Measurements from ENCODE around the gene MASTL. TPM values are rescaled to one million over a fixed set of nuclear protein-coding genes. Genes with fewer than 3 reads are reported as not detected.
A peak's percentile ranks its signal among the peaks of the same experiment; 100 is the strongest.

The MASTL gene
- total RNA-seq, 4 donors from 2014 or later: 4.0 to 12.4 (median 10.1) TPM

DNA sequence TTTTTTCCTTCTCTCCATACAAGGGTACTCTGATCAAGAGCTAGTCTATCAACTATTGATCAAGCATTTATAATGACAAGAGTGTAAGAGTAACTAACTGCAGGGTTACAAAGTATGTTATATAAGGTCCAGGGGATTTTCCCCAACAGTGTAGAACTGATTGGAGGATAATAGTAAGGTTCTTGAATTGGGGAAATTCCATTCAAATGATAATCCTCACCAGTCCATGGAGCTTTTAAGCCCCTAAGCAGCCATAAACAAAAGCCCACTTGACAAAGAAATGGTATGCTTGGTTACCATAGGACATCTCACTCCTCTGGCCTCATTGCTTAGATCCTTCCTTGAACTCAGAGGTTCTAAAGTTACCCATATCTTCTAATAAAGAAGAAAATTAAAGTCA, 9.2 kb upstream of the MASTL start:
- Histone ChIP-seq H3K36me3 (peaks cover 4 to 76% (median 22%) of the 10 kb centered on the region in 3 donors), H3K27me3 (no peaks in the 10 kb centered on the region), H3K9me3 (no peaks in the 10 kb centered on the region), H3K4me1 (peaks cover 0 to 11% (median 0%) of the 10 kb centered on the region in 4 donors), H3K27ac (no peak overlapping the region), H3K4me3 (no peak overlapping the region)
- TF ChIP-seq POLR2A (IDR thresholded peaks at IDR 0.05) (no peak), EP300 (IDR thresholded peaks at IDR 0.05) (no peak)
- TF ChIP-seq, protein P1, sequence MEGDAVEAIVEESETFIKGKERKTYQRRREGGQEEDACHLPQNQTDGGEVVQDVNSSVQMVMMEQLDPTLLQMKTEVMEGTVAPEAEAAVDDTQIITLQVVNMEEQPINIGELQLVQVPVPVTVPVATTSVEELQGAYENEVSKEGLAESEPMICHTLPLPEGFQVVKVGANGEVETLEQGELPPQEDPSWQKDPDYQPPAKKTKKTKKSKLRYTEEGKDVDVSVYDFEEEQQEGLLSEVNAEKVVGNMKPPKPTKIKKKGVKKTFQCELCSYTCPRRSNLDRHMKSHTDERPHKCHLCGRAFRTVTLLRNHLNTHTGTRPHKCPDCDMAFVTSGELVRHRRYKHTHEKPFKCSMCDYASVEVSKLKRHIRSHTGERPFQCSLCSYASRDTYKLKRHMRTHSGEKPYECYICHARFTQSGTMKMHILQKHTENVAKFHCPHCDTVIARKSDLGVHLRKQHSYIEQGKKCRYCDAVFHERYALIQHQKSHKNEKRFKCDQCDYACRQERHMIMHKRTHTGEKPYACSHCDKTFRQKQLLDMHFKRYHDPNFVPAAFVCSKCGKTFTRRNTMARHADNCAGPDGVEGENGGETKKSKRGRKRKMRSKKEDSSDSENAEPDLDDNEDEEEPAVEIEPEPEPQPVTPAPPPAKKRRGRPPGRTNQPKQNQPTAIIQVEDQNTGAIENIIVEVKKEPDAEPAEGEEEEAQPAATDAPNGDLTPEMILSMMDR (IDR thresholded peaks at IDR 0.05): no peak
- DNase-seq (ENCODE audit: low spot score in 2 of 2): no peak

DNA sequence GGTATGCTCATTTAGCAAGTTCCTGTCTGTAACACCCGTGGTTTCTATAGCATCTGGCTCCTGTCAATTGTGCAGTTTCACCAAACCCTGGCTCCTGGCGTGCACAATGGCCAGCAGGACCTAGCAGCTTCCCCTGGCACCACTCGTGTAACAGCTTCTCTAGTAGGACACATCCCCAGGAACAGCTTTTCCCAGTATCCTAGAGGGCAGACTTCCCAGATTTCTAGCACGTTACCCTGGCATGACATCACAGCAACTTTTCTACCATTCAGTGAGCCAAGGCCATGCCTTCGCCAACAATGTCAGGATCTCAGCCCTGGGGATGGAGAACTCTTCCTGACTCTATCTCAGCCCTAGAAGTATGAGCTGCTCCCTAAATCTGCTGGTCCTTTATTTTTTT, 7.5 kb upstream of the MASTL start:
- Histone ChIP-seq H3K27ac (no peak overlapping the region), H3K36me3 (peaks cover 4 to 60% (median 22%) of the 10 kb centered on the region in 3 donors), H3K27me3 (no peaks in the 10 kb centered on the region), H3K4me1 (peaks cover 3 to 29% (median 7%) of the 10 kb centered on the region in 4 donors), H3K9me3 (no peaks in the 10 kb centered on the region), H3K4me3 (no peak overlapping the region)
- TF ChIP-seq, protein P1 (IDR thresholded peaks at IDR 0.05): no peak
- TF ChIP-seq EP300 (IDR thresholded peaks at IDR 0.05): no peak
- no peak for TF ChIP-seq POLR2A (IDR thresholded peaks at IDR 0.05)
- no peak for DNase-seq (ENCODE audit: low spot score in 2 of 2)
- 76 to 93% methylated on average over 5 of the region's 5 CpGs for WGBS, 2 donors

DNA sequence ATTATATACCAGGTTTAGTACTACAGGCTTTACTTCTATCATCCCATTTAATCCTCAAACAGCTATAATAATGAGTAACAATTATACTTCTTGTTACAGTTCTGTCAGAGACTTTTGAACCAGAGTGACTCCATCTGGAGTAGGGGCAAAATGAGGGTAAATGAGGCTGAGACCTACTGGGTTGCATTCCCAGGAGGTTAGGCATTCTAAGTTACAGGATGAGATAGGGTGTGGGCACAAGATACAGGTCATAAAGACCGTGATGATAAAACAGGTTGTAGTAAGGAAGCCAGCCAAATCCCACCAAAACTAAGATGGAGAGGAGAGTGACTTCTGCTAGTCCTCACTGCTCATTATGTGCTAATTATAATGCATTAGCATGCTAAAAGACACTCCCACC, 4.9 kb upstream of the MASTL start:
- Histone ChIP-seq H3K27me3 (no peaks in the 10 kb centered on the region), H3K36me3 (peaks cover 0 to 34% (median 18%) of the 10 kb centered on the region in 3 donors), H3K9me3 (no peaks in the 10 kb centered on the region), H3K4me1 (peaks cover 4 to 37% (median 15%) of the 10 kb centered on the region in 4 donors), H3K27ac (no peak overlapping the region), H3K4me3 (no peak overlapping the region)
- DNase-seq (ENCODE audit: low spot score in 2 of 2): no peak
- WGBS, 2 donors: 84 to 90% methylated on average over 1 of the region's 1 CpG
- no peak for TF ChIP-seq POLR2A (IDR thresholded peaks at IDR 0.05)
- TF ChIP-seq, protein P1 (IDR thresholded peaks at IDR 0.05): no peak
- TF ChIP-seq EP300 (IDR thresholded peaks at IDR 0.05): no peak

DNA sequence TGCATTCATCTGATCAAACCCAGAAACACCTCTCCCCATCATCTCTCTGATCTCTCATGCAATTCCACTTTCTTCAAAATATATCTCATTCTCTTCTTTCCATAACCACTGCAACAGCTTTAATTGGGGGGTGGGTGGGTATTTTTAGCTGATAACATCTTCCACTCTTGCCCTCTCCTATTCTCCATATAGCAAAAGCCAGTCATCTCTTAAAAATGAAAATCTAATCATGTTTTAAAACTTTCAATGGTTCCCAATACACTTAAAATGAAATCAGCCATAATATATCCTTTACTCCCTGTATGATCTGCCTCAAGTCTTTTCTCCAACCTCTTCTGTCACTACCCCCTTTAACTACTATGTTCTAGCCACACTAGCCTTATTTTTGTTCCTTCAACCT, 2.5 kb upstream of the MASTL start:
- TF ChIP-seq, protein P1 (IDR thresholded peaks at IDR 0.05): no peak
- TF ChIP-seq EP300 (IDR thresholded peaks at IDR 0.05) (no peak), POLR2A (IDR thresholded peaks at IDR 0.05) (no peak)
- Histone ChIP-seq H3K36me3 (peaks cover 0 to 11% (median 7%) of the 10 kb centered on the region in 3 donors), H3K4me3 (peak overlapping the region; percentile 80 to 92 (median 85)), H3K4me1 (peaks cover 4 to 56% (median 20%) of the 10 kb centered on the region in 4 donors), H3K27me3 (no peaks in the 10 kb centered on the region), H3K9me3 (no peaks in the 10 kb centered on the region), H3K27ac (peak overlapping the region in 1 of 4 donors; percentile 96)
- DNase-seq (ENCODE audit: low spot score in 2 of 2): no peak

DNA sequence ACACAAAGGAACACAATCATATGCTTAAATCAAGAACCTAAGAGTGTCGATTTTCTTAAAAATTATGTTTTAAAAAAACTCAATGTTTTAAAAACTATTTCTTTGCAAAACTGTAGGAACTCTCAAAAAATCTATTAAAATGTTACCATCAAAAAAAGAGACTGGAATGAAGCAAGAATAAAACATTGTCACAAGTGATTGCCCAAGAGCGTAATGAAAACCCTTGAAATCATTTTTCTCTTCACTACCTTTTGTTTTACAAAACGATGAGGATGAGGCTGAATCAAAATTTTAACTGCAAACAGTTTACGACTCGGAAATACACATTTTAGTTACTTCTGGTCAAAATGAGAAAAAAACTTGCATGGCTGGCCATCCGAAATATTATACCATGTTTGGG, 1.8 kb upstream of the MASTL start:
- peak overlapping the region; percentile 96 to 100 (median 98) for H3K27ac ChIP-seq
- TF ChIP-seq EP300 (IDR thresholded peaks at IDR 0.05): no peak
- no peak for TF ChIP-seq POLR2A (IDR thresholded peaks at IDR 0.05)
- TF ChIP-seq, protein P1 (IDR thresholded peaks at IDR 0.05): no peak
- peak overlapping the region; percentile 80 to 92 (median 85) for H3K4me3 ChIP-seq
- H3K9me3 ChIP-seq: no peaks in the 10 kb centered on the region
- WGBS, 2 donors: 3 to 5% methylated on average over 6 of the region's 6 CpGs
- peaks cover 0 to 5% (median under 1%) of the 10 kb centered on the region in 3 donors for H3K36me3 ChIP-seq
- peaks cover 4 to 56% (median 20%) of the 10 kb centered on the region in 4 donors for H3K4me1 ChIP-seq
- no peak for DNase-seq (ENCODE audit: low spot score in 2 of 2)
- no peaks in the 10 kb centered on the region for H3K27me3 ChIP-seq
